ENCODE data around the gene EDC4. TPM values are rescaled to one million over a fixed set of nuclear protein-coding genes. Genes with fewer than 3 reads are reported as not detected.

The EDC4 gene
- total and polyA plus RNA-seq, 9 of the 15 experiments (the other 6 are each of a cell fraction or from before 2014, with no cell fraction given): 1.1 to 131 (median 74.0) TPM

- TF ChIP-seq, protein P1, sequence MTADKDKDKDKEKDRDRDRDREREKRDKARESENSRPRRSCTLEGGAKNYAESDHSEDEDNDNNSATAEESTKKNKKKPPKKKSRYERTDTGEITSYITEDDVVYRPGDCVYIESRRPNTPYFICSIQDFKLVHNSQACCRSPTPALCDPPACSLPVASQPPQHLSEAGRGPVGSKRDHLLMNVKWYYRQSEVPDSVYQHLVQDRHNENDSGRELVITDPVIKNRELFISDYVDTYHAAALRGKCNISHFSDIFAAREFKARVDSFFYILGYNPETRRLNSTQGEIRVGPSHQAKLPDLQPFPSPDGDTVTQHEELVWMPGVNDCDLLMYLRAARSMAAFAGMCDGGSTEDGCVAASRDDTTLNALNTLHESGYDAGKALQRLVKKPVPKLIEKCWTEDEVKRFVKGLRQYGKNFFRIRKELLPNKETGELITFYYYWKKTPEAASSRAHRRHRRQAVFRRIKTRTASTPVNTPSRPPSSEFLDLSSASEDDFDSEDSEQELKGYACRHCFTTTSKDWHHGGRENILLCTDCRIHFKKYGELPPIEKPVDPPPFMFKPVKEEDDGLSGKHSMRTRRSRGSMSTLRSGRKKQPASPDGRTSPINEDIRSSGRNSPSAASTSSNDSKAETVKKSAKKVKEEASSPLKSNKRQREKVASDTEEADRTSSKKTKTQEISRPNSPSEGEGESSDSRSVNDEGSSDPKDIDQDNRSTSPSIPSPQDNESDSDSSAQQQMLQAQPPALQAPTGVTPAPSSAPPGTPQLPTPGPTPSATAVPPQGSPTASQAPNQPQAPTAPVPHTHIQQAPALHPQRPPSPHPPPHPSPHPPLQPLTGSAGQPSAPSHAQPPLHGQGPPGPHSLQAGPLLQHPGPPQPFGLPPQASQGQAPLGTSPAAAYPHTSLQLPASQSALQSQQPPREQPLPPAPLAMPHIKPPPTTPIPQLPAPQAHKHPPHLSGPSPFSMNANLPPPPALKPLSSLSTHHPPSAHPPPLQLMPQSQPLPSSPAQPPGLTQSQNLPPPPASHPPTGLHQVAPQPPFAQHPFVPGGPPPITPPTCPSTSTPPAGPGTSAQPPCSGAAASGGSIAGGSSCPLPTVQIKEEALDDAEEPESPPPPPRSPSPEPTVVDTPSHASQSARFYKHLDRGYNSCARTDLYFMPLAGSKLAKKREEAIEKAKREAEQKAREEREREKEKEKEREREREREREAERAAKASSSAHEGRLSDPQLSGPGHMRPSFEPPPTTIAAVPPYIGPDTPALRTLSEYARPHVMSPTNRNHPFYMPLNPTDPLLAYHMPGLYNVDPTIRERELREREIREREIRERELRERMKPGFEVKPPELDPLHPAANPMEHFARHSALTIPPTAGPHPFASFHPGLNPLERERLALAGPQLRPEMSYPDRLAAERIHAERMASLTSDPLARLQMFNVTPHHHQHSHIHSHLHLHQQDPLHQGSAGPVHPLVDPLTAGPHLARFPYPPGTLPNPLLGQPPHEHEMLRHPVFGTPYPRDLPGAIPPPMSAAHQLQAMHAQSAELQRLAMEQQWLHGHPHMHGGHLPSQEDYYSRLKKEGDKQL (CRISPR knock-in tag; IDR thresholded peaks at IDR 0.05; ENCODE audit: borderline replicate concordance): no peak
- TF ChIP-seq, protein P2, sequence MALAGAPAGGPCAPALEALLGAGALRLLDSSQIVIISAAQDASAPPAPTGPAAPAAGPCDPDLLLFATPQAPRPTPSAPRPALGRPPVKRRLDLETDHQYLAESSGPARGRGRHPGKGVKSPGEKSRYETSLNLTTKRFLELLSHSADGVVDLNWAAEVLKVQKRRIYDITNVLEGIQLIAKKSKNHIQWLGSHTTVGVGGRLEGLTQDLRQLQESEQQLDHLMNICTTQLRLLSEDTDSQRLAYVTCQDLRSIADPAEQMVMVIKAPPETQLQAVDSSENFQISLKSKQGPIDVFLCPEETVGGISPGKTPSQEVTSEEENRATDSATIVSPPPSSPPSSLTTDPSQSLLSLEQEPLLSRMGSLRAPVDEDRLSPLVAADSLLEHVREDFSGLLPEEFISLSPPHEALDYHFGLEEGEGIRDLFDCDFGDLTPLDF (CRISPR knock-in tag; IDR thresholded peaks at IDR 0.05): peak; percentile 92
- TF ChIP-seq ARHGAP35 (IDR thresholded peaks at IDR 0.05; ENCODE audit: partially characterized antibody) (no peak), IRF1 (CRISPR knock-in tag; IDR thresholded peaks at IDR 0.05; ENCODE audit: borderline replicate concordance) (no peak), CHD1 (IDR thresholded peaks at IDR 0.05; ENCODE audit: low read length) (no peak), CREM (IDR thresholded peaks at IDR 0.05; ENCODE audit: low read depth) (peak; percentile 85), NEUROD1 (IDR thresholded peaks at IDR 0.05; ENCODE audit: borderline replicate concordance, low read depth, low read length, partially characterized antibody) (peak; percentile 60), RCOR1 (IDR thresholded peaks at IDR 0.05; ENCODE audit: borderline replicate concordance in 1 of 2, low read depth in 2 of 2, low read length in 2 of 2) (peak in 1 of 2 experiments; percentile 18; a peak in 1 of 4 replicates), ZNF717 (CRISPR knock-in tag; IDR thresholded peaks at IDR 0.05) (no peak; the same call in 1 of the 2 replicates), ZNF184 (CRISPR knock-in tag; IDR thresholded peaks at IDR 0.05) (no peak), NONO (IDR thresholded peaks at IDR 0.05; ENCODE audit: low read depth in 2 of 2, low read length in 1 of 2) (peak; percentile 32 to 88; a peak in 2 of 4 replicates), ZBTB1 (CRISPR knock-in tag; IDR thresholded peaks at IDR 0.05; ENCODE audit: borderline replicate concordance, low read depth) (no peak), TCF7L2 (IDR thresholded peaks at IDR 0.05; ENCODE audit: low read depth, low read length) (no peak), RUNX1 (IDR thresholded peaks at IDR 0.05; ENCODE audit: low read depth) (no peak), ZNF589 (CRISPR knock-in tag; IDR thresholded peaks at IDR 0.05; ENCODE audit: low read depth) (no peak), ZNF436 (CRISPR knock-in tag; IDR thresholded peaks at IDR 0.05) (no peak), ZNF217 (CRISPR knock-in tag; IDR thresholded peaks at IDR 0.05) (no peak), TCFL5 (CRISPR knock-in tag; conservative IDR thresholded peaks at IDR 0.05) (no peak)
These were observed 30.9 kb upstream of the EDC4 start, which contains the start of gene THAP11 (continued) for GRCh38 chr16:67841816-67842508.
